ENCODE measurements around the gene HTRA2.

HTRA2 gene

DNA sequence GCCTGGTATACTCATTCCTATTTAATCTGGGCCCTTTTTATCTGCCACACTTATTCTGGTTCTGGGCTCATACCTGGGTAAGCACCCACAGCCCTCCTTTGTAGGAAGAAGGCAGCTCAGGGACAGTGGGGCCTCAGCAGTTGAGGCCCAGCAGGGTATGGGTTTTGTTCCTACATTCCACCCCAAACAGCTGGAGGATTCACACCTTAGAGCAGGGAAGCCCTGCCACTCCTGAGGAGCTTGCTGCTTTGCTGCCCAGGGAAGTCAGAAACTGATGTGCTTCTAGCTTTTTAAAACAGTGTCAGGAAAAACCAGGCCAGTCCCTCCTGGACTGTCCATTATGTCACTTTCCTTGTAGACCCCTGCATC, 29.2 kb upstream of the HTRA2 start:
- no peak for DNase-seq (ENCODE audit: low read depth)

GRCh38 chr2:74501335-74502071, 28.2 kb upstream of the HTRA2 start:
- no peak for DNase-seq (ENCODE audit: low read depth)

GRCh38 chr2:74502147-74502719, 27.5 kb upstream of the HTRA2 start:
- DNase-seq (ENCODE audit: low read depth), result no peak

DNA sequence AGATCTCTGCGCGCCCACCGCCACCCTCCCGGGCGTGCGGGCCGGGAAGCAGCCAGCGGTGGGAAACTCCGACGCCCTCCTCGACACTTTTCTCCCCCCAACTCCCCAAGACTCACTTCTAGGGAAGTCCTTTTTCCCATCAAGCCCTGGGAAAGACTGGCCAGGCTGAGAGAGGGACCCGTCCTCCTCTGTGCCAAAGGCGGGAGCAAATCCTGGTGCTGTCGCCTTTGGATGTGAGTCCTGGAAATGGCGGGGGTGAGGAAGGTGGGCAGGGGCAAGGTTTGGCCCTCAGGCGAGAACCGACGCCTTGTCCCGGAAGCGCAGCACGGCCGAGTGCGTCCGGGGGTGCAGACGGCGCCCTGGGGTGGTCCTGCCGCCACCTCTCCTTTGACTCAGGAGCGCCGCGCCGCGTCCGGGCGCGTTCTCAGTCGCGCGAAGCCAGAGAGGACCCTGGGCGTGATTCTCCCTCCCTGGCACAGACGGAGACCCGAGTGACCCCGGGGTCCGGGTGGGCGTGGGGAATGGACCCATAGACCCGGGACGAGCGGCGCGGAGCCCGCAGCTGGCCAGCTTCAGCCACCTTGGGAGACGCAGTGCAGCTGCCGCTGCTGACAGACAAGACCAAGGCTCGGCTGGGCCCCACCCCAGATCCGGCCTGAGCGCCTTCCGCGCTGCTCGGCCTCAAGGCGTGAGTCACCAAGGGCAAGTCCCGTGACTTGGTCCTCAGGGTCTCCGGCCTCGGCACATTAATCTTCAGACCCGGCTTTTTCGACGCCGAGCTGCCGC, 26.8 kb upstream of the HTRA2 start:
- DNase-seq (ENCODE audit: low read depth), result peak; percentile 50

GRCh38 chr2:74503506-74504475, 25.9 kb upstream of the HTRA2 start:
- no peak for DNase-seq (ENCODE audit: low read depth)

DNA sequence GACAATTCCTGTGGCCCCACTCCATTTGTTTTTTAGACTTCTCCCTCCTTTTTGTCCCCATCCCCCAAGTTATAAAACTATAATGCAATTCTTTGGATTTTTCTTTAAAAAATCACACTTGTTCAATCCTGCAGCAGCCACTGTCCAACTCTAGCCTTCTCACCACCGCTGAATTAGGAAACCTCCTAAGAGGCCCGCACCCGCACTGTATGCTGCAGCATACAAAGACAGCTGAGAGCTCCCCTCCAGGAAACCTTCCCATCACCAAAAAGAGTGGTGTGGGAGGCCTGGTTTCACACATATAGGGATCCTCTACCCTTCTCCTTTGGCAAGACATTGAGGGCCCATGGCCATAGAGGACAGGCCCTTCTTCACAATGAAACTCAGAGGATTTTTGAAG, 25.1 kb upstream of the HTRA2 start:
- DNase-seq (ENCODE audit: low read depth), result no peak

DNA sequence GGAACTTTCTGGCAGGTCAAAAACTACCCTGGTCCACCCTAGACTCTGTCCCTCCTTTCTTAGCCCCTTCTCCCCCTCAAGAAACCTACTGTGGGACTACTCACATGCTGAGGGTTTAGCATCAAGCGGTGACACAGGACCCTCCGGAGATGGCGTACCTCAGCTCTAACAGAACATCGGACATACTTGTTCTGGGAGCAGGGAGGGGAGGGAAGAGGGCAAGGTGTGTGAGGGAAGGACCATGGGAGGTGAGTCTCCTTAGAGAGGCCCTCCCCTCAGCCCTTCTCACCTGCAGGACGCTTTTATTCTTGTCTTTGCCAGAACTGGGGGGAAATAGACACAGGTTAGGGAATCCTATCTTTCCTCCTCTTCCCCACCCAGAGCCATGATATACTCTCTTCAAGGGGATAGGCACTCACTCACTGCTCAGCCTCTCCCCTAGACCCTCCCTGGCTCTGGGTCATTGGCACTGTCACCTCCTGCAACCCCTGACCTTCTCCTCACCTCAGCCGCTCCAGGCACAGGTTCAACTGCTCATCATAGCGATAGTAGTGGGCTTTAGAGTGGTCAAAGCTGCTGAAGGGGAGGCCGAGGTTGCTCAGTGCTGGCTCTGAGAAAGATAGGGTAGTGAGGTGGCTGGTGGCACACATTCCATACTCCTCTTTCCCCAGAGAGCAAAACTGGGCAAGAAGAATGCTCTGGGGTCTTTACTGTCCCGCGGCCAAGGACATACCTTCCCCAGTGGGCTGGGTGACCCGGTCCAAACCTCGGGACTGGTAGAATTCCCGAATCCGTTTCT, 24.1 kb upstream of the HTRA2 start:
- DNase-seq (ENCODE audit: low read depth), result no peak

DNA sequence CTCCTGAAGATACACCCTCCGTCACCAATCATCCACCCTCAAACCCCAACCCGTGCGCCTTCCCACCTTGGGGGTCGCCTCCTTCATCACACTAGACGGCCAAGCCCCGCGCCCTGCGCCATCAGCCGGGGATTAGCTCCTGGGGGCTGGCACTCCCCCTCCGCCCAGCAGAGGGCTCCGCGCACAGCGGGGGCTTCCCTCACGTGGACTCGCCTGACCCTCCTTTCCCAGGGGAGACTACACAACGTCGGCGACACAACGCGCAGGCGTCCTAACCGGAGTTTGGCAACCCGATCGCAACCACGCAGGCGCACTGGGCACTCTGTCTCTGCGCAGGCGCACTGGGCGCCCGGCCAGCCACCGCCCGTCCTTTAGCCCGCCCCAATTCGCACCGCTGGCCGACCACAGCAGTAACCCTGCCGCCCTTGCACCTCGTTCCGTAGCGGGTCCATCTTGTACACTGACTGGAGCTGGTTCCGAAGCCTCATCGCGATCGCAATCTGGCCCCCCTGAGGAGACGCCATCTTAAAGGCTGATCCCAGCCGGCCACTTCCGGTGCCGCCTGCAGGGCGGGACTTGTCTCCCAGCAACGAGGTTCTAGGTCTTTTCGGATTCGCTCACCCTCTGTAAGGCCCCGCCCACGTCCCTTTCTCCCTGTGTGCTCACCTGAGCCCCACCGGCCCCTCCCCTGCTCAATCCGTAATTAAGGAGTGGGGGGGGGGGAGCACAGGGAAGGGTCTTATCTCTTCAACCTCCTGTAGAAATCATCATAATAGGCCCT, 22.4 kb upstream of the HTRA2 start, which contains the start of gene PCGF1:
Gene PCGF1 (minus strand): TSS at position 551 of the 781 bp plus-strand sequence. CDS start 27 bp downstream, at position 524.
- peak; percentile 99 for DNase-seq (ENCODE audit: low read depth)

DNA sequence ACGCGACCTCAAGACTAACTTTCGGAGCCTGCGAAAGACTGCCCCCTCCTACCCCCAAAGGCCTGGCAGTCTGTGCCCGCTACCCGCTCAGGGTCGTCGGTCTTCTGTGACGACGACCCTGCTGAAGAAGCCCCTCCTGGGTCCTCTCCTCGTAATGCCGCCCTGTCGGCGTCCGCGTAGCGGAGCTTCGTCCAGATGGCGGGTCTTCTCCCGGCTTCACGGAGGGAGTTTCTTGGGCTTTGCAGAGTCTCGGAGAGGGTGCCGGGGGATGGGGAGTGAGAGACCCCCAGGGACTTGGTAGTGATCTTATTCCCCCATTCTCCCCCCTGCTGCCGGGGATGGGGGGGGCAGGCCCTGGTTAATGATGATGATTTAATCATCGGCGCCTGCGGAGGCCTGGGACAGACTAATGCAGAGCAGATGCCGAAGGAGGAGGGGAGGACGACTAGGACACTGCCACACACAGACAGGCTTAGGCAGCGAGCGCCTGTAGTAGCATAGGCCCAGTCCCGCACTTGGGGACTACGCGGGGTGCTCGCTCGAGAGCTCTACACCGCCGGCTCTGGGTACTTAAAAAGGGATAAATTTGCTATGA, 21.7 kb upstream of the HTRA2 start:
- DNase-seq (ENCODE audit: low read depth), result no peak

- no peak for DNase-seq (ENCODE audit: low read depth)
Observed at GRCh38 chr2:74510272-74510671, 19.5 kb upstream of the HTRA2 start.

DNA sequence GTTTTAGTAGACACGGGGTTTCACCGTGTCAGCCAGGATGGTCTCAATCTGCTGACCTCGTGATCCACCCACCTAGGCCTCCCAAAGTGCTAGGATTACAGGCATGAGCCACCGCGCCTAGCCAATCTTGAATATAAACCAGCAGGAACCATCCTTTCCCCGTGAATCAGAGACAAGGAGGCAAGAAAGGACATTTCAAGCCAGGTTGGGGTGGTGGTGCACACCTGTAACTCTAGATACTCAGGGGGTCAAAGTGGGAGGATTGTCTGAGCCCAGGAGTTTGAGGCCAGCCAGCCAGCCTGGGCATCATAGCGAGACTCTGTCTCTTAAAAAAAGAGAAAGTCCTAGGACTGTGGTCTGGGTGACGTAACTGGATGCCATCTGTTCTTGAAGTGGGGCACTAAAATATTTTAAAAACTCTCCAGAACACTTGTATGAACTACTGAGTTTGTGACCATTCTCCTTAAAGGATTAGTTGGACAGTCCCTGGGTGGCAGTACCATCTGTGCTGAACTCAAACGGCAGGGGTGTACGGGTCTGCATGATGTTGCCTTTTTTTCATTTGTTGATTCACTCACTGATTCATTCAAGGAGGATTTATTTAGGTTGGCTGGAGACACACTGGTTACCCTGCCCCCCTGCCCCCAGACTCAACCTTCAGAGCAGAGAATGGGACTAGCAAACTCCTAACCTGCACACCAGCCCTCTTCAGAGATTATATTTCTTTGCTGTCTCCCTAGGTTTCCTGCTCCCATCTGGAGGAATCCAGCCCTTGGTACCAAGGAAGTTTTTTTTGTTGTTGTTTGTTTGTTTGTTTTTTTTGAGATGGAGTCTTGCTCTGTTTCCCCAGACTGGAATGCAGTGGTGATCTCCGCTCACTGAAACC, 18.4 kb upstream of the HTRA2 start:
- no peak for DNase-seq (ENCODE audit: low read depth)

DNA sequence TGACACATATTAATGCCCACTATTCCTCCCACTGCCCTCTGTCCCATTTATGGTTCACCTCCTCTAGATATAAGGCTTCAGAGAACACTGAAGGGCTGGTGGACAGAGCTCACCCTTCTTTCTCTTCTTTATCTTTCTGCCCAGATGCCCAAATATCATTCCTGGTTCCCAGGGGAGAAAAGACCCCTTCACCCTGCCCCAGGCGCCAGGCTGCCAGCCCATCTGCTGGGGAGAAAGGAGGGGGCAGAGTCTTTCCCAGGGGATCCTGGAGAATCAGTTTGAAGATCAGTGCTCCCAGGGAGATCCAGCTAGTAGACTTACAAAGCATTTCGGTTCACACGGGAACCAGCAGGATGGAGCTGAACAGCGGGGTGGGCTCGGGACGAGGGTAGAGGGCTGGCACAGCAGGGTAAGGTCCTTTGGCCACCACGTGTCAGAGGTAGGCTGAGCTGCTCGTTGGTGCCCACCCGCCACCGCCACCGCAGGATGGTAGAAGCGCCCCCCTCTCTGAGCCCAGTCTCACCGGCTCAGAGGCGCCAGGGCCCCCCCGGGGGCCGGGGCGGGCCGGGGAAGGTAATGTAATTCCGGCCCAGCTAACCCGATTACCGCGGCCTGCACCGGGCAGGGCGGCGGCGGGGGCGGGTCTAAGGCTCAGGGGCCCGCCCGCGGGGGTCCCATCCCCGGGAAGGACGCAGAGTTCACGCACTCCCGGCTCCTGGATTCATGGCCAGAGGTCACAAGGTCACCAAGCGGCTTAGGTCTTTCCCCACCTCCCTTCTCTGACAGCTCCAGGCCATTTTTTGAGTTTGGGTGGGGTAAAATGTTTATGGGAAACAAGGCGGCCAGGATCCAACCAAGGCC, 16.8 kb upstream of the HTRA2 start:
- no peak for DNase-seq (ENCODE audit: low read depth)

DNA sequence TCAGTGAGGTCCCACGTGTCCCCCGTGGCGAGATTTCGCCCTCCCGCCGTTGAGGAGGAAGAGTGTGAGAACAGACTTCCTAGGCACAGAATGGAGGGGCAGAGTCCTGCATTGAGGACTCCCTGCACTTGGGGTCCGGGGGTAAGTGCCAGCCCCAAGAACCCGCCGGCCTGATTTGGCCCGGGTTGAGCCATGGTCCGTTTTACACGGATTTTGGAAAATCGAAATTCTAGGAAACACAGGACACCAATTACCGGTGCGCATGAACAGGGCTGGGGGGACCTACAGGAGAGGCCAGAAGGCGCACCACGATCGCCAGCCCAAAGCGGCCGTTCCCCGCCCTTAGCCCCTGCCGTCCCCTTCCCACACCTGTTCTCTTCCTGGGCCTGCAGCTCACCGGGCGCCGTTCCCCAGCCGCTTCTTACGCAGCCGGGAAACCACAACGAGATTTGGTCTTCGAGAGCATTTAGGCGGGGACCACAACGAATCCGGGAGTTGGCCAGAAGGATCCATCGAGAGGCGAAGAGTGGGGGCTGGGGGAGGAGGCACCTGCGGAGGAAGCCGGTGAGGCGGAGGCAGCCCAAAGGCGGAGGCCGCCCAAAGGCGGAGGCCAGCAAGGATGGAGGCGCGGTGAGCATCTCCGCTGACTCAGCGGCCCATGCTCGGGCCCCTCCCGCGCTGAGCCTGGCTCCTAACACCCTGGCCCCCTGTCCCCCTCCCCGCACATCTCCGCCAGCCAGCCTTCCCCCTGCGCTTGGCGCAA, 15.9 kb upstream of the HTRA2 start:
- no peak for DNase-seq (ENCODE audit: low read depth)

- DNase-seq (ENCODE audit: low read depth), result no peak
Observed at GRCh38 chr2:74514368-74515270, 15.1 kb upstream of the HTRA2 start, which contains the start of gene TLX2. Gene TLX2 (plus strand): TSS chr2:74514450. CDS start chr2:74514807, 357 bp downstream.

GRCh38 chr2:74515271-74515980, 14.3 kb upstream of the HTRA2 start:
- no peak for DNase-seq (ENCODE audit: low read depth)

Data from stimulated activated CD8-positive, alpha-beta memory T cell treated with anti-CD3 and anti-CD28 coated beads, Interleukin-4, amount 100 ng/mL, for 24 hours (primary cell).